Measurements from ENCODE around the gene KMT5C.

KMT5C gene

DNA sequence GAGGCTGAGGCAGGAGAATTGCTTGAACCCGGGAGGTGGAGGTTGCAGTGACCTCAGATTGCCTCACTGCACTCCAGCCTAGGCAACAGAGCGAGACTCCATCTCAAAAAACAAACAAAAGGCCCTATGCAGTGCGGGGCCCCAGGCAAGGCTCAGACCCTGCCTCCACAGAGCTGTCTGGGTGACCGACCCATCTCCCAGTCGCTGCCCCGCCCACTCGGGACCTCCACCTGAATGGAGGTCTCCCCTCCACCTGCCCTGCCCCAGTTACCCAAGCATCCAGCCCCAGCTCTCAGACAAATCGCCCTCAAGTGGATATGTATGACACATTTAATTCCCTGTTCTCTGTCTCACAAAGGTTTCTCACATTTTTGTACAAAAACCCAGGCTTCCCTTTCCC is 25.6 kb downstream of the KMT5C start:
- H3K4me1 ChIP-seq (ENCODE audit: control insufficient read depth, insufficient read depth, low read length) = peaks cover 5% of the 10 kb centered on the region; the same call in 1 of the 2 replicates
- H3K36me3 ChIP-seq (ENCODE audit: control insufficient read depth in 2 of 2, insufficient read depth in 1 of 2, low read length in 2 of 2) = no peaks in the 10 kb centered on the region
- ChIA-PET CTCF (no interaction called here), POLR2A (interaction anchor here (1.0 kb wide), 1 partner anchor 26 kb away, joined by 4 read pairs; no protein-coding TSS in a partner anchor)
- H3K27ac ChIP-seq (ENCODE audit: extremely low read depth, low read depth, low read length) = no peak overlapping the region
- TF ChIP-seq, protein P1, sequence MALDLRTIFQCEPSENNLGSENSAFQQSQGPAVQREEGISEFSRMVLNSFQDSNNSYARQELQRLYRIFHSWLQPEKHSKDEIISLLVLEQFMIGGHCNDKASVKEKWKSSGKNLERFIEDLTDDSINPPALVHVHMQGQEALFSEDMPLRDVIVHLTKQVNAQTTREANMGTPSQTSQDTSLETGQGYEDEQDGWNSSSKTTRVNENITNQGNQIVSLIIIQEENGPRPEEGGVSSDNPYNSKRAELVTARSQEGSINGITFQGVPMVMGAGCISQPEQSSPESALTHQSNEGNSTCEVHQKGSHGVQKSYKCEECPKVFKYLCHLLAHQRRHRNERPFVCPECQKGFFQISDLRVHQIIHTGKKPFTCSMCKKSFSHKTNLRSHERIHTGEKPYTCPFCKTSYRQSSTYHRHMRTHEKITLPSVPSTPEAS (tag by site-specific recombination; IDR thresholded peaks at IDR 0.05) = no peak
- TF ChIP-seq MZF1 (tag by site-specific recombination; IDR thresholded peaks at IDR 0.05; ENCODE audit: borderline replicate concordance) (no peak), ZBTB48 (tag by site-specific recombination; IDR thresholded peaks at IDR 0.05) (no peak), RBAK (tag by site-specific recombination; IDR thresholded peaks at IDR 0.05) (no peak), KLF10 (tag by site-specific recombination; IDR thresholded peaks at IDR 0.05) (no peak)
- TF ChIP-seq, protein P2, sequence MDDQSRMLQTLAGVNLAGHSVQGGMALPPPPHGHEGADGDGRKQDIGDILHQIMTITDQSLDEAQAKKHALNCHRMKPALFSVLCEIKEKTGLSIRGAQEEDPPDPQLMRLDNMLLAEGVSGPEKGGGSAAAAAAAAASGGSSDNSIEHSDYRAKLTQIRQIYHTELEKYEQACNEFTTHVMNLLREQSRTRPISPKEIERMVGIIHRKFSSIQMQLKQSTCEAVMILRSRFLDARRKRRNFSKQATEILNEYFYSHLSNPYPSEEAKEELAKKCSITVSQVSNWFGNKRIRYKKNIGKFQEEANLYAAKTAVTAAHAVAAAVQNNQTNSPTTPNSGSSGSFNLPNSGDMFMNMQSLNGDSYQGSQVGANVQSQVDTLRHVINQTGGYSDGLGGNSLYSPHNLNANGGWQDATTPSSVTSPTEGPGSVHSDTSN (CRISPR knock-in tag; IDR thresholded peaks at IDR 0.05) = no peak
- TF ChIP-seq, protein P3, sequence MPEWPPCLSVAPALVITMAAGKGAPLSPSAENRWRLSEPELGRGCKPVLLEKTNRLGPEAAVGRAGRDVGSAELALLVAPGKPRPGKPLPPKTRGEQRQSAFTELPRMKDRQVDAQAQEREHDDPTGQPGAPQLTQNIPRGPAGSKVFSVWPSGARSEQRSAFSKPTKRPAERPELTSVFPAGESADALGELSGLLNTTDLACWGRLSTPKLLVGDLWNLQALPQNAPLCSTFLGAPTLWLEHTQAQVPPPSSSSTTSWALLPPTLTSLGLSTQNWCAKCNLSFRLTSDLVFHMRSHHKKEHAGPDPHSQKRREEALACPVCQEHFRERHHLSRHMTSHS (tag by site-specific recombination; IDR thresholded peaks at IDR 0.05) = no peak
- TF ChIP-seq, protein P4, sequence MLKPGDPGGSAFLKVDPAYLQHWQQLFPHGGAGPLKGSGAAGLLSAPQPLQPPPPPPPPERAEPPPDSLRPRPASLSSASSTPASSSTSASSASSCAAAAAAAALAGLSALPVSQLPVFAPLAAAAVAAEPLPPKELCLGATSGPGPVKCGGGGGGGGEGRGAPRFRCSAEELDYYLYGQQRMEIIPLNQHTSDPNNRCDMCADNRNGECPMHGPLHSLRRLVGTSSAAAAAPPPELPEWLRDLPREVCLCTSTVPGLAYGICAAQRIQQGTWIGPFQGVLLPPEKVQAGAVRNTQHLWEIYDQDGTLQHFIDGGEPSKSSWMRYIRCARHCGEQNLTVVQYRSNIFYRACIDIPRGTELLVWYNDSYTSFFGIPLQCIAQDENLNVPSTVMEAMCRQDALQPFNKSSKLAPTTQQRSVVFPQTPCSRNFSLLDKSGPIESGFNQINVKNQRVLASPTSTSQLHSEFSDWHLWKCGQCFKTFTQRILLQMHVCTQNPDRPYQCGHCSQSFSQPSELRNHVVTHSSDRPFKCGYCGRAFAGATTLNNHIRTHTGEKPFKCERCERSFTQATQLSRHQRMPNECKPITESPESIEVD (tag by site-specific recombination; IDR thresholded peaks at IDR 0.05) = no peak
- no peak overlapping the region for H3K4me3 ChIP-seq (ENCODE audit: low read depth, low read length)
- no peaks in the 10 kb centered on the region for H3K9me3 ChIP-seq (ENCODE audit: control insufficient read depth, insufficient read depth, low read depth, low read length)

DNA sequence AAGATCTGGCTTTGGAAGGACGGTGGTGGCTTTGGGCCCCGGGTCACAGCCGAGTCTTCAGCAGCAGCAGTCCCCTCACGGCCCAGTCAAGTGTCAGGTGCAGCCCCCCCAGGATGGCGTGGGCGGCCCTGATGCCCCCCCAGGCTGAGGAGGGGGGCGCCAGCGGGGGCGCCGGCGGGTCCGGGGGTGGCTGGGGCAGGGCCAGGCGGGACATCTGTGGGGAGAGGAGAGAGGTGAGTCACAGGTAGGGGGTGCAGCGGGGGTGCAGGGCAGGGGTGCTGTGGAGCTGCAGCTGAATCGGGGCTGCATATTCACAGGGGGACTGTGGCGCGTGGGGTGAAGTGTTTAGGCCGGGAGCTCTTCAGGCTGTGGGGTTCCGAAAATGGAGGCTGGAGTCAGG is 26.3 kb downstream of the KMT5C start:
- CTCF ChIA-PET = no interaction called here
- POLR2A ChIA-PET = interaction anchor here (0.9 to 1.3 kb wide), 2 partner anchors 16 to 26 kb away, joined by 3 to 5 read pairs; partner anchors contain the start of gene KMT5C
- H3K4me3 ChIP-seq (ENCODE audit: low read depth, low read length) = no peak overlapping the region
- no peak overlapping the region for H3K27ac ChIP-seq (ENCODE audit: extremely low read depth, low read depth, low read length)
- H3K36me3 ChIP-seq (ENCODE audit: control insufficient read depth in 2 of 2, insufficient read depth in 1 of 2, low read length in 2 of 2) = no peaks in the 10 kb centered on the region
- no peaks in the 10 kb centered on the region for H3K9me3 ChIP-seq (ENCODE audit: control insufficient read depth, insufficient read depth, low read depth, low read length)
- peaks cover 5% of the 10 kb centered on the region; the same call in 1 of the 2 replicates for H3K4me1 ChIP-seq (ENCODE audit: control insufficient read depth, insufficient read depth, low read length)
- TF ChIP-seq ZNF555 (tag by site-specific recombination; conservative IDR thresholded peaks at IDR 0.05) = no peak
- TF ChIP-seq ZNF239 (tag by site-specific recombination; IDR thresholded peaks at IDR 0.05) = no peak
- TF ChIP-seq ZNF621 (tag by site-specific recombination; IDR thresholded peaks at IDR 0.05) = no peak
- no peak for TF ChIP-seq ZNF423 (tag by site-specific recombination; IDR thresholded peaks at IDR 0.05)
- TF ChIP-seq ZNF530 (tag by site-specific recombination; IDR thresholded peaks at IDR 0.05; ENCODE audit: low read depth) = no peak
- TF ChIP-seq HOXA7 (CRISPR knock-in tag; IDR thresholded peaks at IDR 0.05; ENCODE audit: borderline replicate concordance) = no peak
- TF ChIP-seq ZNF391 (tag by site-specific recombination; IDR thresholded peaks at IDR 0.05; ENCODE audit: borderline replicate concordance, low read depth) = no peak
- TF ChIP-seq, protein P5, sequence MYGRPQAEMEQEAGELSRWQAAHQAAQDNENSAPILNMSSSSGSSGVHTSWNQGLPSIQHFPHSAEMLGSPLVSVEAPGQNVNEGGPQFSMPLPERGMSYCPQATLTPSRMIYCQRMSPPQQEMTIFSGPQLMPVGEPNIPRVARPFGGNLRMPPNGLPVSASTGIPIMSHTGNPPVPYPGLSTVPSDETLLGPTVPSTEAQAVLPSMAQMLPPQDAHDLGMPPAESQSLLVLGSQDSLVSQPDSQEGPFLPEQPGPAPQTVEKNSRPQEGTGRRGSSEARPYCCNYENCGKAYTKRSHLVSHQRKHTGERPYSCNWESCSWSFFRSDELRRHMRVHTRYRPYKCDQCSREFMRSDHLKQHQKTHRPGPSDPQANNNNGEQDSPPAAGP (tag by site-specific recombination; IDR thresholded peaks at IDR 0.05) = no peak
- no peak for TF ChIP-seq ZBTB17 (tag by site-specific recombination; IDR thresholded peaks at IDR 0.05)
- TF ChIP-seq ZNF548 (tag by site-specific recombination; IDR thresholded peaks at IDR 0.05) = no peak
- TF ChIP-seq, protein P1 (tag by site-specific recombination; IDR thresholded peaks at IDR 0.05) = no peak
- TF ChIP-seq PATZ1 (tag by site-specific recombination; IDR thresholded peaks at IDR 0.05) = 0 out of 2 replicates have a peak, but pooled peaks have one; percentile 34
- TF ChIP-seq KLF16 (tag by site-specific recombination; IDR thresholded peaks at IDR 0.05) = no peak
- no peak for TF ChIP-seq HOXC10 (CRISPR knock-in tag; IDR thresholded peaks at IDR 0.05)
- 0 out of 2 replicates have a peak, but pooled peaks have one; percentile 41 for TF ChIP-seq ZBTB10 (tag by site-specific recombination; IDR thresholded peaks at IDR 0.05)
- peak; percentile 82 for TF ChIP-seq ZFHX2 (tag by site-specific recombination; conservative IDR thresholded peaks at IDR 0.05)
